ENCODE measurements around the gene PITX2.

DNA sequence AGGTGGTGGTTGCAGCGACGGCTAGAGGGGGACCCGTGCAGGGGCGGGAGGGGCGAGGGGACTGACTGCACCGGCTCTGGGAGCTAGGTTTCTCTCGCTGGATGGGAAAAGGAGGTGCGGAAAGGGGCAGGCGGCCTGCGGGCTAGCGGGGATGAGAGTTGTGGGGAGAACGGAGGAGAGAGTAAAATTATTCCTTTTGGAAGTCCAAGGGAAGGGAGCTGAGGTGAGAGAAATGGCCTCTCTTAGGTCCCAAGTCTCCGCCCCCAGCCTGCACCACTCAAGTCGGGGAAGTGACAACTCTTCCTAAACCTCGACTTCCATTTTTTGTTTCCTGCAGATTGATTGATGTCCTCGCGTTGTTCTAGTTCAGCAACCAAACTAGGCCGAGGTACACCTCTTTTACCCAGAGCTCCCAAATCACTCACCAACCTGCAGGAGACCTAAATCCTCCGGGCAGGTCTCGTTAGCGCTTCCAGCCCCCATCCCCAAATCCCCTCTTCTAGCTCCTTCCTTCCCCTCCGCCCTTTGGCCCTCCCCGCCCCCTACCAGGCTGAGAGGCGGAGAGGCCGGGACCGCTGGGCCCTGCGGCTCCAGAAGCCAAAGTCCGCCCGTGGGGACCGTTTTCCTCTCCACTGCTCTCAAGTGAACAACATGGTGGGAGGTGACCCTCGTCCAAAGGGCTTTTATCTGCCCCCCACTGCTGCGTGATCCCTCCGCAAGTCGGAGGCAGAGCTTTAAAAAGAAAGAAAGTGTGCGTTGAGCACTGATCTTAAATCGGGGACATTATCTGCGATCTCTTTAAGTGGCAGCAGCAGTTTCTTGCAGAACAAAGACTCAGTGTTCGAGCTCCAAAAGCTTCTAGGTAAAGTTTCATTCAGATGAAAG lies 7.3 kb downstream of the PITX2 start:
- TF ChIP-seq JUND (IDR thresholded peaks at IDR 0.05) (no peak), ZNF274 (IDR thresholded peaks at IDR 0.05; ENCODE audit: low read depth, low read length) (no peak), ELF1 (IDR thresholded peaks at IDR 0.05; ENCODE audit: borderline replicate concordance, low read depth) (no peak), RAD21 (IDR thresholded peaks at IDR 0.05; ENCODE audit: low read depth) (no peak), POLR2A (IDR thresholded peaks at IDR 0.05; ENCODE audit: borderline replicate concordance, extremely low read depth, insufficient read depth, insufficient read length) (no peak), CEBPB (IDR thresholded peaks at IDR 0.05; ENCODE audit: low read depth) (no peak), POLR2AphosphoS5 (IDR thresholded peaks at IDR 0.05; ENCODE audit: low read depth, low read length) (no peak), TCF7L2 (IDR thresholded peaks at IDR 0.05; ENCODE audit: borderline replicate concordance, extremely low read depth, insufficient read depth, insufficient read length) (no peak)
- TF ChIP-seq, protein P1, sequence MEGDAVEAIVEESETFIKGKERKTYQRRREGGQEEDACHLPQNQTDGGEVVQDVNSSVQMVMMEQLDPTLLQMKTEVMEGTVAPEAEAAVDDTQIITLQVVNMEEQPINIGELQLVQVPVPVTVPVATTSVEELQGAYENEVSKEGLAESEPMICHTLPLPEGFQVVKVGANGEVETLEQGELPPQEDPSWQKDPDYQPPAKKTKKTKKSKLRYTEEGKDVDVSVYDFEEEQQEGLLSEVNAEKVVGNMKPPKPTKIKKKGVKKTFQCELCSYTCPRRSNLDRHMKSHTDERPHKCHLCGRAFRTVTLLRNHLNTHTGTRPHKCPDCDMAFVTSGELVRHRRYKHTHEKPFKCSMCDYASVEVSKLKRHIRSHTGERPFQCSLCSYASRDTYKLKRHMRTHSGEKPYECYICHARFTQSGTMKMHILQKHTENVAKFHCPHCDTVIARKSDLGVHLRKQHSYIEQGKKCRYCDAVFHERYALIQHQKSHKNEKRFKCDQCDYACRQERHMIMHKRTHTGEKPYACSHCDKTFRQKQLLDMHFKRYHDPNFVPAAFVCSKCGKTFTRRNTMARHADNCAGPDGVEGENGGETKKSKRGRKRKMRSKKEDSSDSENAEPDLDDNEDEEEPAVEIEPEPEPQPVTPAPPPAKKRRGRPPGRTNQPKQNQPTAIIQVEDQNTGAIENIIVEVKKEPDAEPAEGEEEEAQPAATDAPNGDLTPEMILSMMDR (IDR thresholded peaks at IDR 0.05 in 2 of 3, conservative IDR thresholded peaks at IDR 0.05 in 1 of 3; ENCODE audit: borderline replicate concordance in 1 of 3, insufficient read depth in 1 of 3, low read depth in 2 of 3, low read length in 2 of 3), result no peak
- TF ChIP-seq, protein P2, sequence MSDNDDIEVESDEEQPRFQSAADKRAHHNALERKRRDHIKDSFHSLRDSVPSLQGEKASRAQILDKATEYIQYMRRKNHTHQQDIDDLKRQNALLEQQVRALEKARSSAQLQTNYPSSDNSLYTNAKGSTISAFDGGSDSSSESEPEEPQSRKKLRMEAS (IDR thresholded peaks at IDR 0.05), result no peak

Measured in HCT116 (cell line).